ENCODE measurements around the gene TXNL1.
"Not testable (repeated sequence)": the region's sequence is repeated elsewhere in the genome, so short reads cannot be mapped to it uniquely, and the experiment has no call there.

Gene TXNL1

GRCh38 chr18:56645415-56646016 is 7.1 kb upstream of the TXNL1 start:
- DNase-seq (ENCODE audit: low read depth): no peak

GRCh38 chr18:56643381-56643780 is 5.0 kb upstream of the TXNL1 start:
- DNase-seq (ENCODE audit: low read depth): no peak

GRCh38 chr18:56641714-56642337 is 3.4 kb upstream of the TXNL1 start:
- peak; percentile 16 for DNase-seq (ENCODE audit: low read depth)

GRCh38 chr18:56639571-56639970 is 1.2 kb upstream of the TXNL1 start:
- no peak for DNase-seq (ENCODE audit: low read depth)

- no peak for DNase-seq (ENCODE audit: low read depth)
Observed at GRCh38 chr18:56639104-56639381, 651 bp upstream of the TXNL1 start.

GRCh38 chr18:56637711-56638231 is 621 bp downstream of the TXNL1 start:
- DNase-seq (ENCODE audit: low read depth): no peak

- no peak for DNase-seq (ENCODE audit: low read depth)
Observed at GRCh38 chr18:56637176-56637575, 1.2 kb downstream of the TXNL1 start.

GRCh38 chr18:56635007-56635406 is 3.4 kb downstream of the TXNL1 start:
- DNase-seq (ENCODE audit: low read depth): no peak

- no peak for DNase-seq (ENCODE audit: low read depth)
Observed at GRCh38 chr18:56632070-56633022, 6.0 kb downstream of the TXNL1 start.

- DNase-seq (ENCODE audit: low read depth): no peak
Observed at GRCh38 chr18:56627991-56628390, 10.4 kb downstream of the TXNL1 start.

GRCh38 chr18:56615738-56616520 is 22.5 kb downstream of the TXNL1 start:
- DNase-seq (ENCODE audit: low read depth): no peak

GRCh38 chr18:56606618-56607017 is 31.8 kb downstream of the TXNL1 start:
- no peak for DNase-seq (ENCODE audit: low read depth)

GRCh38 chr18:56598422-56598821 is 40.0 kb downstream of the TXNL1 start:
- DNase-seq (ENCODE audit: low read depth): no peak

- no peak for DNase-seq (ENCODE audit: low read depth)
Observed at GRCh38 chr18:56593906-56594305, 44.5 kb downstream of the TXNL1 start.

GRCh38 chr18:56580026-56580425 is 58.4 kb downstream of the TXNL1 start:
- DNase-seq (ENCODE audit: low read depth): no peak

- DNase-seq (ENCODE audit: low read depth): no peak
Observed at GRCh38 chr18:56579451-56579850, 58.9 kb downstream of the TXNL1 start.

GRCh38 chr18:56576826-56577573 is 61.4 kb downstream of the TXNL1 start:
- no peak for DNase-seq (ENCODE audit: low read depth)

GRCh38 chr18:56575819-56576663 is 62.4 kb downstream of the TXNL1 start:
- peak; percentile 50 for DNase-seq (ENCODE audit: low read depth)

- DNase-seq (ENCODE audit: low read depth): no peak
Observed at GRCh38 chr18:56574861-56575260, 63.5 kb downstream of the TXNL1 start.

- not testable (repeated sequence) for DNase-seq (ENCODE audit: low read depth)
Observed at GRCh38 chr18:56572267-56572666, 66.1 kb downstream of the TXNL1 start.

Data from stromal cell of bone marrow (primary cell).